Smooth muscle cell (in vitro differentiated cells): ENCODE data around the gene TFIP11. TPM values are rescaled to one million over a fixed set of nuclear protein-coding genes. Genes with fewer than 3 reads are reported as not detected.

Experiments used
- DNase-seq: peaks from one replicate; lab custom pipeline; 2025; ENCODE audit not compliant: unreplicated experiment; lab: John Stamatoyannopoulos, UW
- H2AFZ ChIP-seq: fragments of 200-600 bp; sonication (generic); 2 replicates; pipeline ENCODE4 v1.6.0; 2016; ENCODE audit warnings: antibody characterized with exemption, low read depth, mild to moderate bottlenecking
- H3F3A ChIP-seq: fragments of 200-600 bp; sonication (generic); 2 replicates; pipeline ENCODE4 v1.6.0; 2017; ENCODE audit warnings: antibody characterized with exemption, low read depth
- H3K27ac ChIP-seq: fragments of 200-600 bp; sonication (generic); 2 replicates; pipeline ENCODE4 v1.5.1; 2016; ENCODE audit warnings: low read depth, mild to moderate bottlenecking
- H3K27me3 ChIP-seq: fragments of 200-600 bp; sonication (generic); 2 replicates; pipeline ENCODE4 v1.6.1; 2016; ENCODE audit warnings: low read depth, mild to moderate bottlenecking
- H3K36me3 ChIP-seq: fragments of 200-600 bp; sonication (generic); 2 replicates; pipeline ENCODE4 v1.5.1; 2016; ENCODE audit warnings: low read depth
- H3K4me1 ChIP-seq: fragments of 200-600 bp; sonication (generic); 2 replicates; pipeline ENCODE4 v1.5.1; 2016; ENCODE audit warnings: low read depth
- H3K4me2 ChIP-seq: fragments of 200-600 bp; sonication (generic); 2 replicates; pipeline ENCODE4 v1.6.0; 2016; ENCODE audit warnings: mild to moderate bottlenecking
- H3K4me3 ChIP-seq: fragments of 200-600 bp; sonication (generic); 2 replicates; pipeline ENCODE4 v1.5.1; 2016; ENCODE audit warnings: mild to moderate bottlenecking
- H3K79me2 ChIP-seq: fragments of 200-600 bp; sonication (generic); 2 replicates; pipeline ENCODE4 v1.6.0; 2016; ENCODE audit warnings: low read depth, mild to moderate bottlenecking
- H3K9ac ChIP-seq: fragments of 200-600 bp; sonication (generic); 2 replicates; pipeline ENCODE4 v1.6.0; 2016; ENCODE audit warnings: low read depth
- H3K9me3 ChIP-seq: fragments of 200-600 bp; sonication (generic); replicated peaks from 2 replicates; pipeline ENCODE4 v1.5.1; 2016; ENCODE audit warnings: low read depth
- H4K20me1 ChIP-seq: fragments of 200-600 bp; sonication (generic); 2 replicates; pipeline ENCODE4 v1.6.0; 2016; ENCODE audit warnings: low read depth
- WGBS: methylation state at CpG from one replicate; pipeline ENCODE4 v1.1.7; 2016; ENCODE audit warnings: low lambda C conversion rate; 5-methylcytosine and 5-hydroxymethylcytosine counted together
- polyA plus RNA-seq: library from polyadenylated mRNA; unstranded; fragments of >200 nt; fragmentation: Nextera tagmentation; extraction: Ambion mirVana; gene quantifications from 2 replicates; pipeline ENCODE4 v1.2.1, GENCODE V29; 2016
- total RNA-seq: library from RNA; depleted of rRNA; stranded (reverse); fragments of >200 nt; gene quantifications from 2 replicates; pipeline ENCODE4 v1.2.3, GENCODE V29; 2014
- TF ChIP-seq, protein P1 (sequence below): fragments of 200-600 bp; sonication (generic); IDR thresholded peaks from 2 replicates; pipeline ENCODE4 v1.5.1; 2017; ENCODE audit warnings: borderline replicate concordance, mild to moderate bottlenecking, antibody characterized with exemption; ENCODE audit not compliant: insufficient read depth, poor library complexity, severe bottlenecking

TFIP11 gene
- total and polyA plus RNA-seq, 2 experiments from 2014 or later, result 22.5 to 25.7 TPM

DNA sequence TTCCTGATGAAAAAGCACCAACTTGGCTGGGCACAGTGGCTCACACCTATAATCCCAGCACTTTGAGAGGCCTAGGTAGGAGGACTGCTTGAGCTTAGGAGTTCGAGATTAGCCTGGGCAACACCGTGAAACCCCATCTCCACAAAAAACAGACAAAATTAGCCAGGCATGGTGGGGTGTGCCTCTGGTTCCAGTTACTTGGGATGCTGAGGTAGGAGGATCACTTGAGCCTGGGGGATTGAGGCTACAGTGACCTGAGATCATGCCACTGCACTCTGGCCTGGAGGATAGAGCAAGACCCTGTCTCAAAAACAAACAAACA, 31.7 kb downstream of the TFIP11 start:
- 89% methylated on average over 2 of the region's 2 CpGs for WGBS

DNA sequence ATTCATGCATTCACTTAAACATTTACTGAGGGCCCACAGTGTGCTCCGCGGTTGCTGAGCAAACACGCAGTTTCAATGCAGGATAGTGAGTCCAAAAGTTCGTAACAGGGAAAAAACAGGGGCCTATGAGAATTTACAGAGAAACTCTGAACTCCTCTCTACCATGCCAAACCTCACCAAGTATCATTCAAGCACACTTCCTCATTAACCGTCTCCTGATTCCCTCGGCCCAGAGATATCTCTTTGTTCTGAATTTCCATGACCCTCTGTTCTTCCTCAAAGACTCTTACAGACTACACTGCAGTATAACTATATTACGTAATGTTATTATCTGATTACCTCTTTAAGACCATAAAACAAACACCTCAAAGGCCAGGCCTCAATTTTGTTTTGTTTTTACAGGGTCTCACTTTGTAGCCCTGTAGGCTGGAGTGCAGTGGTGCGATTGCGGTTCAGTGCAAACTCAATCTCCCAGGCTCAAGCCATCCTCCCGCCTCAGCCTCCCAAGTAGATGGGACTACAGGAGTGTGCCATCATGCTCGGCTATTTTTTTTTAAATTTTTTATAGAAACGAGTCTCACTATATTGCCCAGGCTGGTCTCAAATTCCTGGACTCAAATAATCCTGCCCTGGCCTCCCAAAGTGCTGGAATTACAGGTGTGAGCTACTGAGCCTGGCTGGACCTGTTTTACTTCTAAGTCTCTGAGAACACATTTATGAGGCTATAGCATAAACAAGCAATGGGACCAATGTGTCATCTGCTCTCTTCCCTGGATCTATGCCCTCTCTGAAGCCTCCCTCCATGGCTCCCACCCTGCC, 32.3 kb downstream of the TFIP11 start:
- H3K4me1 ChIP-seq, result peaks cover 31% of the 10 kb centered on the region
- H3K36me3 ChIP-seq, result no peaks in the 10 kb centered on the region
- H2AFZ ChIP-seq, result no peak overlapping the region
- H3K27me3 ChIP-seq, result no peaks in the 10 kb centered on the region
- no peaks in the 10 kb centered on the region for H3K9me3 ChIP-seq
- peak overlapping the region; percentile 98 for H3K27ac ChIP-seq
- peaks cover 28% of the 10 kb centered on the region for H3F3A ChIP-seq
- no peak overlapping the region for H3K9ac ChIP-seq
- WGBS, result 84% methylated on average over 12 of the region's 12 CpGs
- DNase-seq, result no peak
- peaks cover 20% of the 10 kb centered on the region for H3K79me2 ChIP-seq
- peak overlapping the region; percentile 5 for H3K4me2 ChIP-seq
- TF ChIP-seq, protein P1, sequence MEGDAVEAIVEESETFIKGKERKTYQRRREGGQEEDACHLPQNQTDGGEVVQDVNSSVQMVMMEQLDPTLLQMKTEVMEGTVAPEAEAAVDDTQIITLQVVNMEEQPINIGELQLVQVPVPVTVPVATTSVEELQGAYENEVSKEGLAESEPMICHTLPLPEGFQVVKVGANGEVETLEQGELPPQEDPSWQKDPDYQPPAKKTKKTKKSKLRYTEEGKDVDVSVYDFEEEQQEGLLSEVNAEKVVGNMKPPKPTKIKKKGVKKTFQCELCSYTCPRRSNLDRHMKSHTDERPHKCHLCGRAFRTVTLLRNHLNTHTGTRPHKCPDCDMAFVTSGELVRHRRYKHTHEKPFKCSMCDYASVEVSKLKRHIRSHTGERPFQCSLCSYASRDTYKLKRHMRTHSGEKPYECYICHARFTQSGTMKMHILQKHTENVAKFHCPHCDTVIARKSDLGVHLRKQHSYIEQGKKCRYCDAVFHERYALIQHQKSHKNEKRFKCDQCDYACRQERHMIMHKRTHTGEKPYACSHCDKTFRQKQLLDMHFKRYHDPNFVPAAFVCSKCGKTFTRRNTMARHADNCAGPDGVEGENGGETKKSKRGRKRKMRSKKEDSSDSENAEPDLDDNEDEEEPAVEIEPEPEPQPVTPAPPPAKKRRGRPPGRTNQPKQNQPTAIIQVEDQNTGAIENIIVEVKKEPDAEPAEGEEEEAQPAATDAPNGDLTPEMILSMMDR, result no peak
- peak overlapping the region; percentile 27 for H3K4me3 ChIP-seq
- H4K20me1 ChIP-seq, result no peaks in the 10 kb centered on the region

More for the DNA sequence above, 31.7 kb downstream of the TFIP11 start:
- no peak overlapping the region for H3K4me3 ChIP-seq
- H3K9me3 ChIP-seq, result no peaks in the 10 kb centered on the region
- no peak overlapping the region for H2AFZ ChIP-seq
- H3K4me1 ChIP-seq, result peaks cover 31% of the 10 kb centered on the region
- H3K79me2 ChIP-seq, result peaks cover 21% of the 10 kb centered on the region
- no peak overlapping the region for H3K9ac ChIP-seq
- no peak for DNase-seq
- no peaks in the 10 kb centered on the region for H3K27me3 ChIP-seq
- H3F3A ChIP-seq, result peaks cover 28% of the 10 kb centered on the region
- no peaks in the 10 kb centered on the region for H3K36me3 ChIP-seq
- no peaks in the 10 kb centered on the region for H4K20me1 ChIP-seq
- peak overlapping the region; percentile 98 for H3K27ac ChIP-seq
- H3K4me2 ChIP-seq, result peak overlapping the region; percentile 5
- TF ChIP-seq, protein P1, result no peak

GRCh38 chr22:26479043-26479791, 33.1 kb downstream of the TFIP11 start:
- H3K79me2 ChIP-seq, result peaks cover 12% of the 10 kb centered on the region

More at GRCh38 chr22:26479043-26479791, 33.1 kb downstream of the TFIP11 start:
- Histone ChIP-seq H3K36me3 (no peaks in the 10 kb centered on the region), H2AFZ (no peak overlapping the region), H3K9me3 (no peaks in the 10 kb centered on the region), H3K4me1 (peaks cover 24% of the 10 kb centered on the region), H3K27me3 (no peaks in the 10 kb centered on the region), H3K4me2 (peak overlapping the region; percentile 4), H4K20me1 (no peaks in the 10 kb centered on the region), H3F3A (peaks cover 28% of the 10 kb centered on the region), H3K4me3 (peak overlapping the region; percentile 27), H3K9ac (no peak overlapping the region), H3K27ac (peak overlapping the region; percentile 98)
- TF ChIP-seq, protein P1, result no peak
- DNase-seq, result no peak
- 91% methylated on average over 12 of the region's 12 CpGs for WGBS
